Measurements from ENCODE around the gene CTNNBL1. TPM values are rescaled to one million over a fixed set of nuclear protein-coding genes. Genes with fewer than 3 reads are reported as not detected.

Gene CTNNBL1
- polyA plus RNA-seq, 1 of the 3 experiments (the other 2 are of a cell fraction), result 29.5 TPM

DNA sequence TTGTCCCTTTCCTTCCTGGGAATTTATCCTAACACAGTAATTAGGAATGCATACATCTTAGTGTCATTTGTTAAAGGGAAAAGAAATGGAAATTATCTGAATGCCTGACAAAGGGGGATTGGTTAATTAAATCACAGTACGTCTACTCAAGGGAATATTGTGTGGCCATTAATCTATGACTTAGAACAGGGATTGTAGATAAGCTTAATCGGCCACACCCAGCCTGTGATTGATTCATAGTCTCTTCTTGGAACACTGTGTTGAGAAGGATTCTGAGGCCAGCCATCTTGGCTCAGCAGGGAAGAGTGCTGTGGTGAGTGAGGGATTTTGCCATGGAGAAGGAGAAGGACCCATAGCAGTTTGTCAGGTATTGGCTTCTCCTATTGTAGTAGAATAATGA is 50.5 kb downstream of the CTNNBL1 start:
- H3K79me2 ChIP-seq (ENCODE audit: insufficient read depth), result peaks cover 5% of the 10 kb centered on the region
- peaks cover 9% of the 10 kb centered on the region for H3F3A ChIP-seq (replicated peaks; ENCODE audit: insufficient read depth)
- TF ChIP-seq TEAD4 (IDR thresholded peaks at IDR 0.05; ENCODE audit: borderline replicate concordance, insufficient read depth) (no peak), SMC3 (IDR thresholded peaks at IDR 0.05; ENCODE audit: low read depth, low read length) (no peak), EP300 (IDR thresholded peaks at IDR 0.05; ENCODE audit: borderline replicate concordance in 1 of 2, low read depth in 1 of 2, low read length in 1 of 2) (no peak), RAD21 (IDR thresholded peaks at IDR 0.05; ENCODE audit: low read length) (no peak), CHD2 (IDR thresholded peaks at IDR 0.05; ENCODE audit: low read length, partially characterized antibody) (no peak), EZH2phosphoT487 (IDR thresholded peaks at IDR 0.05; ENCODE audit: borderline replicate concordance, low read depth) (no peak), JUND (IDR thresholded peaks at IDR 0.05) (no peak), RCOR1 (IDR thresholded peaks at IDR 0.05; ENCODE audit: low read length) (no peak), NRF1 (IDR thresholded peaks at IDR 0.05; ENCODE audit: low read depth, low read length) (no peak), NFIC (IDR thresholded peaks at IDR 0.05; ENCODE audit: borderline replicate concordance) (no peak), RXRA (IDR thresholded peaks at IDR 0.05; ENCODE audit: borderline replicate concordance, low read depth) (no peak)
- TF ChIP-seq, protein P1, sequence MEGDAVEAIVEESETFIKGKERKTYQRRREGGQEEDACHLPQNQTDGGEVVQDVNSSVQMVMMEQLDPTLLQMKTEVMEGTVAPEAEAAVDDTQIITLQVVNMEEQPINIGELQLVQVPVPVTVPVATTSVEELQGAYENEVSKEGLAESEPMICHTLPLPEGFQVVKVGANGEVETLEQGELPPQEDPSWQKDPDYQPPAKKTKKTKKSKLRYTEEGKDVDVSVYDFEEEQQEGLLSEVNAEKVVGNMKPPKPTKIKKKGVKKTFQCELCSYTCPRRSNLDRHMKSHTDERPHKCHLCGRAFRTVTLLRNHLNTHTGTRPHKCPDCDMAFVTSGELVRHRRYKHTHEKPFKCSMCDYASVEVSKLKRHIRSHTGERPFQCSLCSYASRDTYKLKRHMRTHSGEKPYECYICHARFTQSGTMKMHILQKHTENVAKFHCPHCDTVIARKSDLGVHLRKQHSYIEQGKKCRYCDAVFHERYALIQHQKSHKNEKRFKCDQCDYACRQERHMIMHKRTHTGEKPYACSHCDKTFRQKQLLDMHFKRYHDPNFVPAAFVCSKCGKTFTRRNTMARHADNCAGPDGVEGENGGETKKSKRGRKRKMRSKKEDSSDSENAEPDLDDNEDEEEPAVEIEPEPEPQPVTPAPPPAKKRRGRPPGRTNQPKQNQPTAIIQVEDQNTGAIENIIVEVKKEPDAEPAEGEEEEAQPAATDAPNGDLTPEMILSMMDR (IDR thresholded peaks at IDR 0.05), result no peak
- TF ChIP-seq, protein P2, sequence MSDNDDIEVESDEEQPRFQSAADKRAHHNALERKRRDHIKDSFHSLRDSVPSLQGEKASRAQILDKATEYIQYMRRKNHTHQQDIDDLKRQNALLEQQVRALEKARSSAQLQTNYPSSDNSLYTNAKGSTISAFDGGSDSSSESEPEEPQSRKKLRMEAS (IDR thresholded peaks at IDR 0.05; ENCODE audit: low read depth), result no peak
- peaks cover 17 to 20% of the 10 kb centered on the region in 2 experiments for H3K36me3 ChIP-seq (replicated peaks in 1 of 2; ENCODE audit: control insufficient read depth in 1 of 2, insufficient read depth in 2 of 2, low read length in 1 of 2)
- 0 out of 2 replicates have a peak, but pooled peaks cover 11% of the 10 kb centered on the region for H4K20me1 ChIP-seq (ENCODE audit: insufficient read depth)
- no peak overlapping the region for H3K27ac ChIP-seq (ENCODE audit: low read depth in 2 of 2, low read length in 1 of 2)
- DNase-seq, result no peak
- H3K4me2 ChIP-seq, result no peak overlapping the region
- POLR2A ChIA-PET, result no interaction called here
- CTCF ChIA-PET, result no interaction called here
- H3K4me1 ChIP-seq (ENCODE audit: control insufficient read depth in 1 of 2, insufficient read depth in 2 of 2, low read depth in 1 of 2, low read length in 1 of 2), result no peaks in the 10 kb centered on the region
- no peak overlapping the region for H3K9ac ChIP-seq
- WGBS (ENCODE audit: low lambda C conversion rate), result 94% methylated on average over 2 of the region's 2 CpGs
- no peak overlapping the region for H2AFZ ChIP-seq (ENCODE audit: low read depth)
- no peak overlapping the region for H3K4me3 ChIP-seq (ENCODE audit: low read depth in 2 of 2, low read length in 1 of 2)
- H3K27me3 ChIP-seq (ENCODE audit: insufficient read depth), result no peaks in the 10 kb centered on the region
- no peaks in the 10 kb centered on the region for H3K9me2 ChIP-seq
- H3K9me3 ChIP-seq, result no peaks in the 10 kb centered on the region

DNA sequence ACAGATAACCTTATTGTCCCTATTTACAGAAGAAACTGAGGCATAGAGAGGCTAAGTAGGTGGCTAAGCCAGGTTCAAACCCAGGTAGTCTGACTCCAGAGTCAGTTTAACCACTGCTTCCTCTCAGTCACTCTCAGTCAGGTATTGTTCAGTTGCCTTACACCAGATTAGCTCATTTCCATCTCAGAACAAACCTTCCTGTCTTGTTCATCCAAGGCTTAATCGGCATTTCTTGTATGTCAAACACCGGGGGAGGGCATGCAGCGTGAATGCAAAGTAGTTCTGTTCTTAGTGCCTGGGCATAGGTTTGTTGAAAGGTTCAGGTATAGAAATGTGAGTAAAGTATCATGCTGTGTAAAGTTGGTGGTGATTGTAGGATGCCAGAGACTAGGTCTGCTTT is 51.7 kb downstream of the CTNNBL1 start:
- WGBS (ENCODE audit: low lambda C conversion rate), result 95% methylated on average over 3 of the region's 3 CpGs
- ChIA-PET POLR2A (no interaction called here), CTCF (interaction anchor here (1.7 to 2.0 kb wide), 2 partner anchors 10 to 19 kb away, joined by 4 to 5 read pairs; no protein-coding TSS in a partner anchor)

More for the DNA sequence above, 51.7 kb downstream of the CTNNBL1 start:
- H2AFZ ChIP-seq (ENCODE audit: low read depth), result no peak overlapping the region
- TF ChIP-seq FOXJ3 (CRISPR knock-in tag; IDR thresholded peaks at IDR 0.05) (no peak), YY1 (IDR thresholded peaks at IDR 0.05; ENCODE audit: low read depth) (no peak), TAF1 (IDR thresholded peaks at IDR 0.05; ENCODE audit: borderline replicate concordance, low read depth, low read length) (no peak), GABPA (IDR thresholded peaks at IDR 0.05; ENCODE audit: low read depth) (no peak), RXRA (IDR thresholded peaks at IDR 0.05; ENCODE audit: borderline replicate concordance, low read depth) (no peak), MEF2A (IDR thresholded peaks at IDR 0.05; ENCODE audit: borderline replicate concordance, low read depth) (no peak), FOXM1 (IDR thresholded peaks at IDR 0.05; ENCODE audit: low read depth) (no peak), TEAD4 (IDR thresholded peaks at IDR 0.05; ENCODE audit: borderline replicate concordance, insufficient read depth) (no peak), SMC3 (IDR thresholded peaks at IDR 0.05; ENCODE audit: low read depth, low read length) (no peak), RFX5 (IDR thresholded peaks at IDR 0.05; ENCODE audit: low read length) (no peak)
- peaks cover 5% of the 10 kb centered on the region for H3K79me2 ChIP-seq (ENCODE audit: insufficient read depth)
- H3K4me1 ChIP-seq (ENCODE audit: control insufficient read depth in 1 of 2, insufficient read depth in 2 of 2, low read depth in 1 of 2, low read length in 1 of 2), result peaks cover 0 to 3% of the 10 kb centered on the region in 2 experiments; a peak in 1 of 4 replicates
- peaks cover 9% of the 10 kb centered on the region for H3F3A ChIP-seq (replicated peaks; ENCODE audit: insufficient read depth)
- no peak overlapping the region for H3K4me3 ChIP-seq (ENCODE audit: low read depth in 2 of 2, low read length in 1 of 2)
- H3K9me3 ChIP-seq, result no peaks in the 10 kb centered on the region
- peaks cover 17 to 18% of the 10 kb centered on the region in 2 experiments for H3K36me3 ChIP-seq (replicated peaks in 1 of 2; ENCODE audit: control insufficient read depth in 1 of 2, insufficient read depth in 2 of 2, low read length in 1 of 2)
- no peaks in the 10 kb centered on the region for H3K9me2 ChIP-seq
- H3K9ac ChIP-seq, result no peak overlapping the region
- H3K27ac ChIP-seq (ENCODE audit: low read depth in 2 of 2, low read length in 1 of 2), result no peak overlapping the region
- 0 out of 2 replicates have a peak, but pooled peaks cover 11% of the 10 kb centered on the region for H4K20me1 ChIP-seq (ENCODE audit: insufficient read depth)
- no peak for DNase-seq
- H3K4me2 ChIP-seq, result no peak overlapping the region
- H3K27me3 ChIP-seq (ENCODE audit: insufficient read depth), result no peaks in the 10 kb centered on the region

All from SK-N-SH (cell line).